LNCAP (cell line): ENCODE data around the gene GLIS1.

Source experiments
- TF ChIP-seq, protein P1 (sequence below): fragments of 450-650 bp; IDR thresholded peaks from 2 replicates; pipeline ENCODE4 v1.5.1; 2017; ENCODE audit warnings: mild to moderate bottlenecking

The GLIS1 gene

GRCh38 chr1:53477651-53478501, 261.1 kb downstream of the GLIS1 start:
- TF ChIP-seq, protein P1, sequence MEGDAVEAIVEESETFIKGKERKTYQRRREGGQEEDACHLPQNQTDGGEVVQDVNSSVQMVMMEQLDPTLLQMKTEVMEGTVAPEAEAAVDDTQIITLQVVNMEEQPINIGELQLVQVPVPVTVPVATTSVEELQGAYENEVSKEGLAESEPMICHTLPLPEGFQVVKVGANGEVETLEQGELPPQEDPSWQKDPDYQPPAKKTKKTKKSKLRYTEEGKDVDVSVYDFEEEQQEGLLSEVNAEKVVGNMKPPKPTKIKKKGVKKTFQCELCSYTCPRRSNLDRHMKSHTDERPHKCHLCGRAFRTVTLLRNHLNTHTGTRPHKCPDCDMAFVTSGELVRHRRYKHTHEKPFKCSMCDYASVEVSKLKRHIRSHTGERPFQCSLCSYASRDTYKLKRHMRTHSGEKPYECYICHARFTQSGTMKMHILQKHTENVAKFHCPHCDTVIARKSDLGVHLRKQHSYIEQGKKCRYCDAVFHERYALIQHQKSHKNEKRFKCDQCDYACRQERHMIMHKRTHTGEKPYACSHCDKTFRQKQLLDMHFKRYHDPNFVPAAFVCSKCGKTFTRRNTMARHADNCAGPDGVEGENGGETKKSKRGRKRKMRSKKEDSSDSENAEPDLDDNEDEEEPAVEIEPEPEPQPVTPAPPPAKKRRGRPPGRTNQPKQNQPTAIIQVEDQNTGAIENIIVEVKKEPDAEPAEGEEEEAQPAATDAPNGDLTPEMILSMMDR: no peak

DNA sequence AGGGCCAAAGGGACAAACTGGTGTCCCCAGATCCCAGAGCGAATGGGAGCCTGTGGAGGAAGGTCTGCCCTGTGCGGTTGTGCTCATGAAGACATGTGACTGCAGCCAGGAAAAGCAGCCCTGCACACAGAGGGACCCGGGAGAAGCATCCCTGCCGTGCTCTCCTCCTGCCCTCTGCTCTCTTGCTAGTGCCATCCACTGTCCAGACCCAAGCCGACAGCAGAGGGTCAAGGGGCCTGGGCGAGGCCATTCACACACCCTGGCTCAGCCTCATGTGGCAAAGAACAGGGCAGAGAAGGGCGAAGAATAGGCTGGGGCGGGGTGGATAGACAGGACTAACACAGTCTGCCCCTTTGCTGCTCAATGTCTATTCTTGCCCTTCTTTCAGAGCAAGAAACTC, 262.4 kb downstream of the GLIS1 start:
- TF ChIP-seq, protein P1: no peak

GRCh38 chr1:53475664-53476063, 263.3 kb downstream of the GLIS1 start:
- TF ChIP-seq, protein P1: no peak

GRCh38 chr1:53473463-53473862, 265.5 kb downstream of the GLIS1 start:
- TF ChIP-seq, protein P1: no peak

DNA sequence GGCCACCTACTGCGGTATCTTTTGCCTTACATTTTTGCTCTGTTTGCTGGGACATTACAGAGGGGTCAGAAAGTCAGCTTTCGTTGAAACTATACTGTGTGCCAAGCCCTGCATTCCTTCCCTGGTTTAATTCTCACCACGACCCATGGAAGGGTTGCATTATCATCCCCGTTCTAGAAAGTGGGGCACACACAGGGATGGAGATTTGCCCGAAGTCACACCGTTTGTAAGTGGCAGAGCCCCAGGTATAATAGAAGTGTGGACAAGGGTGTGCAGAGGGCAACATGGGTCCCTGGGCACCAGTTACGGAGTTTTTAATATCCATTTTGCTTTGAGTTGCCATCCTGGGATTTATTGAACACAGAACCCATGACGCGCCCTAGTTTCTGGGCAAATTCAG, 268.0 kb downstream of the GLIS1 start:
- TF ChIP-seq, protein P1: no peak

GRCh38 chr1:53470584-53470983, 268.4 kb downstream of the GLIS1 start:
- TF ChIP-seq, protein P1: no peak

- TF ChIP-seq, protein P1: no peak
Measured at GRCh38 chr1:53470155-53470554, 268.8 kb downstream of the GLIS1 start.
